HCT116 (cell line): Measurements from ENCODE around the gene ASMTL.

Experiments used
- CEBPB ChIP-seq: IDR thresholded peaks from 2 replicates; pipeline ENCODE4 v1.6.1; 2012; ENCODE audit warnings: low read depth
- EZH2 ChIP-seq: fragments of 200-600 bp; sonication (generic); IDR thresholded peaks from 2 replicates; pipeline ENCODE4 v1.6.1; 2017; ENCODE audit warnings: antibody characterized with exemption, mixed run types
- POLR2A ChIP-seq: IDR thresholded peaks from 2 replicates; pipeline ENCODE4 v1.7.0; 2011; ENCODE audit warnings: borderline replicate concordance; ENCODE audit not compliant: insufficient read depth, insufficient read length; ENCODE audit errors: extremely low read depth
- POLR2AphosphoS5 ChIP-seq: IDR thresholded peaks from 2 replicates; pipeline ENCODE4 v1.6.1; 2011; ENCODE audit warnings: mild to moderate bottlenecking, low read depth, low read length, moderate library complexity
- RAD21 ChIP-seq: IDR thresholded peaks from 2 replicates; pipeline ENCODE4 v1.6.1; 2012; ENCODE audit warnings: low read depth, mild to moderate bottlenecking
- TCF7L2 ChIP-seq: IDR thresholded peaks from 2 replicates; pipeline ENCODE4 v1.7.0; 2011; ENCODE audit warnings: borderline replicate concordance, inconsistent platforms; ENCODE audit not compliant: insufficient read depth, insufficient read length; ENCODE audit errors: extremely low read depth
- YY1 ChIP-seq: IDR thresholded peaks from 2 replicates; pipeline ENCODE4 v1.6.1; 2011; ENCODE audit warnings: low read length, low read depth, moderate library complexity, mild to moderate bottlenecking; ENCODE audit not compliant: insufficient replicate concordance; ENCODE audit errors: extremely low read depth
- ZFX ChIP-seq: fragments of 450-650 bp; IDR thresholded peaks from 2 replicates; pipeline ENCODE4 v1.6.1; 2017
- ZNF274 ChIP-seq: fragments of 200-500 bp; sonication (Bioruptor generic); IDR thresholded peaks from 2 replicates; pipeline ENCODE4 v1.6.1; 2014; ENCODE audit warnings: mild to moderate bottlenecking, low read depth, low read length, inconsistent platforms
- TF ChIP-seq, protein P1 (sequence below): IDR thresholded peaks from 2 replicates; pipeline ENCODE4 v1.6.1; 2012; ENCODE audit warnings: low read depth
- TF ChIP-seq, protein P2 (sequence below), 3 experiments: fragments of 200-600 bp in 1 of 3; sonication (generic) in 1 of 3; IDR thresholded peaks in 2 of 3; conservative IDR thresholded peaks in 1 of 3; 2 replicates each; pipeline ENCODE4 v1.5.1; 2012 to 2017; ENCODE audit warnings: low read depth in 2 of 3, low read length in 2 of 3, antibody characterized with exemption in 1 of 3, borderline replicate concordance in 1 of 3, control low read depth in 1 of 3, mild to moderate bottlenecking in 1 of 3, mixed read lengths in 1 of 3, mixed run types in 1 of 3, moderate library complexity in 1 of 3; ENCODE audit not compliant: insufficient read depth in 1 of 3
- TF ChIP-seq, protein P3 (sequence below): IDR thresholded peaks from 2 replicates; pipeline ENCODE4 v1.6.1; 2011; ENCODE audit warnings: mild to moderate bottlenecking, low read length, moderate library complexity; ENCODE audit not compliant: insufficient replicate concordance; ENCODE audit errors: extremely low read depth
- TF ChIP-seq, protein P4 (sequence below): IDR thresholded peaks from 2 replicates; pipeline ENCODE4 v1.6.1; 2012
- TF ChIP-seq, protein P5 (sequence below): IDR thresholded peaks from 2 replicates; pipeline ENCODE4 v1.6.1; 2012

DNA sequence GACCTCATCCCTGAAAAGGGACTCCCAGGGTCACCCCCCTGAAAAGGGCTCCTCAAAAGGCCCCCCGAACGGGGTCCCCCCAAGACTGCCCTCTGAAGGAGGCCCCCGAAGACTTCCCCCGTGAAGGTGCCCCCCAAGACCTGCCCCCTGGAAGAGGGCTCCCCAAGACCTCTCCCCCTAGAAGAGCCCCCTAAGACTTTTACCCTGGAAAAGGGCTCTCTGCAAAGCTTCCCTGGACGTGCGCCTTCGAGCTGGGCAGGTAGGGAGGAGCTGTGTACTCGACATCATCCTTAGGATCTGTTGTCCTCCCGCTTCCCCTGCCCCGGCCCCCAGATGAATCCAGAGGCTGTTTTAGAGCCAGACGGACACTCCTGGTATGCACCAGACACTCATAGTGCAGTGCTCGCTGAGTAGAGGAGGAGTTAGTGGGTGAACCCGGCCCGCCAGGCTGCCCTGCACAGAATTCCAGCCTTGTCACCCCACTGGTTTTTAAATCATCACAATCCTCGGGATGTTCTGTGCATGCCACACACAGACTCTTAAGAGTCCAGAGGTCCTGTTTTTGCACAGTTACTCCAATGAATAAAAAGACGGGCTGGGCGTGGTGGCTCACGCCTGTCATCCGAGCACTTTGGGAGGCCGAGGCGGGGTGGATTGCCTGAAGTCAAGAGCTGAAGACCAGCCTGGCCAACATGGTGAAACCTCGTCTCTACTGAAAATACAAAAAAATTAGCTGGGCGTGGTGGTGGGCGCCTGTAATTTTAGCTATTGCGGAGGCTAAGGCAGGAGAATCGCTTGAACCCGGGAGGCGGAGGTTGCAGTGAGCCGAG is 55.1 kb downstream of the ASMTL start:
- TF ChIP-seq POLR2A (no peak), TCF7L2 (no peak), CEBPB (no peak), EZH2 (no peak), YY1 (no peak), RAD21 (no peak), POLR2AphosphoS5 (no peak), ZFX (no peak), ZNF274 (no peak)
- TF ChIP-seq, protein P1, sequence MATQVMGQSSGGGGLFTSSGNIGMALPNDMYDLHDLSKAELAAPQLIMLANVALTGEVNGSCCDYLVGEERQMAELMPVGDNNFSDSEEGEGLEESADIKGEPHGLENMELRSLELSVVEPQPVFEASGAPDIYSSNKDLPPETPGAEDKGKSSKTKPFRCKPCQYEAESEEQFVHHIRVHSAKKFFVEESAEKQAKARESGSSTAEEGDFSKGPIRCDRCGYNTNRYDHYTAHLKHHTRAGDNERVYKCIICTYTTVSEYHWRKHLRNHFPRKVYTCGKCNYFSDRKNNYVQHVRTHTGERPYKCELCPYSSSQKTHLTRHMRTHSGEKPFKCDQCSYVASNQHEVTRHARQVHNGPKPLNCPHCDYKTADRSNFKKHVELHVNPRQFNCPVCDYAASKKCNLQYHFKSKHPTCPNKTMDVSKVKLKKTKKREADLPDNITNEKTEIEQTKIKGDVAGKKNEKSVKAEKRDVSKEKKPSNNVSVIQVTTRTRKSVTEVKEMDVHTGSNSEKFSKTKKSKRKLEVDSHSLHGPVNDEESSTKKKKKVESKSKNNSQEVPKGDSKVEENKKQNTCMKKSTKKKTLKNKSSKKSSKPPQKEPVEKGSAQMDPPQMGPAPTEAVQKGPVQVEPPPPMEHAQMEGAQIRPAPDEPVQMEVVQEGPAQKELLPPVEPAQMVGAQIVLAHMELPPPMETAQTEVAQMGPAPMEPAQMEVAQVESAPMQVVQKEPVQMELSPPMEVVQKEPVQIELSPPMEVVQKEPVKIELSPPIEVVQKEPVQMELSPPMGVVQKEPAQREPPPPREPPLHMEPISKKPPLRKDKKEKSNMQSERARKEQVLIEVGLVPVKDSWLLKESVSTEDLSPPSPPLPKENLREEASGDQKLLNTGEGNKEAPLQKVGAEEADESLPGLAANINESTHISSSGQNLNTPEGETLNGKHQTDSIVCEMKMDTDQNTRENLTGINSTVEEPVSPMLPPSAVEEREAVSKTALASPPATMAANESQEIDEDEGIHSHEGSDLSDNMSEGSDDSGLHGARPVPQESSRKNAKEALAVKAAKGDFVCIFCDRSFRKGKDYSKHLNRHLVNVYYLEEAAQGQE = no peak
- TF ChIP-seq, protein P2, sequence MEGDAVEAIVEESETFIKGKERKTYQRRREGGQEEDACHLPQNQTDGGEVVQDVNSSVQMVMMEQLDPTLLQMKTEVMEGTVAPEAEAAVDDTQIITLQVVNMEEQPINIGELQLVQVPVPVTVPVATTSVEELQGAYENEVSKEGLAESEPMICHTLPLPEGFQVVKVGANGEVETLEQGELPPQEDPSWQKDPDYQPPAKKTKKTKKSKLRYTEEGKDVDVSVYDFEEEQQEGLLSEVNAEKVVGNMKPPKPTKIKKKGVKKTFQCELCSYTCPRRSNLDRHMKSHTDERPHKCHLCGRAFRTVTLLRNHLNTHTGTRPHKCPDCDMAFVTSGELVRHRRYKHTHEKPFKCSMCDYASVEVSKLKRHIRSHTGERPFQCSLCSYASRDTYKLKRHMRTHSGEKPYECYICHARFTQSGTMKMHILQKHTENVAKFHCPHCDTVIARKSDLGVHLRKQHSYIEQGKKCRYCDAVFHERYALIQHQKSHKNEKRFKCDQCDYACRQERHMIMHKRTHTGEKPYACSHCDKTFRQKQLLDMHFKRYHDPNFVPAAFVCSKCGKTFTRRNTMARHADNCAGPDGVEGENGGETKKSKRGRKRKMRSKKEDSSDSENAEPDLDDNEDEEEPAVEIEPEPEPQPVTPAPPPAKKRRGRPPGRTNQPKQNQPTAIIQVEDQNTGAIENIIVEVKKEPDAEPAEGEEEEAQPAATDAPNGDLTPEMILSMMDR (IDR thresholded peaks at IDR 0.05 in 2 of 3, conservative IDR thresholded peaks at IDR 0.05 in 1 of 3; ENCODE audit: borderline replicate concordance in 1 of 3, insufficient read depth in 1 of 3, low read depth in 2 of 3, low read length in 2 of 3) = no peak
- TF ChIP-seq, protein P3, sequence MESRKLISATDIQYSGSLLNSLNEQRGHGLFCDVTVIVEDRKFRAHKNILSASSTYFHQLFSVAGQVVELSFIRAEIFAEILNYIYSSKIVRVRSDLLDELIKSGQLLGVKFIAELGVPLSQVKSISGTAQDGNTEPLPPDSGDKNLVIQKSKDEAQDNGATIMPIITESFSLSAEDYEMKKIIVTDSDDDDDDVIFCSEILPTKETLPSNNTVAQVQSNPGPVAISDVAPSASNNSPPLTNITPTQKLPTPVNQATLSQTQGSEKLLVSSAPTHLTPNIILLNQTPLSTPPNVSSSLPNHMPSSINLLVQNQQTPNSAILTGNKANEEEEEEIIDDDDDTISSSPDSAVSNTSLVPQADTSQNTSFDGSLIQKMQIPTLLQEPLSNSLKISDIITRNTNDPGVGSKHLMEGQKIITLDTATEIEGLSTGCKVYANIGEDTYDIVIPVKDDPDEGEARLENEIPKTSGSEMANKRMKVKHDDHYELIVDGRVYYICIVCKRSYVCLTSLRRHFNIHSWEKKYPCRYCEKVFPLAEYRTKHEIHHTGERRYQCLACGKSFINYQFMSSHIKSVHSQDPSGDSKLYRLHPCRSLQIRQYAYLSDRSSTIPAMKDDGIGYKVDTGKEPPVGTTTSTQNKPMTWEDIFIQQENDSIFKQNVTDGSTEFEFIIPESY = no peak
- TF ChIP-seq, protein P4, sequence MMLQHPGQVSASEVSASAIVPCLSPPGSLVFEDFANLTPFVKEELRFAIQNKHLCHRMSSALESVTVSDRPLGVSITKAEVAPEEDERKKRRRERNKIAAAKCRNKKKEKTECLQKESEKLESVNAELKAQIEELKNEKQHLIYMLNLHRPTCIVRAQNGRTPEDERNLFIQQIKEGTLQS = no peak
- TF ChIP-seq, protein P5, sequence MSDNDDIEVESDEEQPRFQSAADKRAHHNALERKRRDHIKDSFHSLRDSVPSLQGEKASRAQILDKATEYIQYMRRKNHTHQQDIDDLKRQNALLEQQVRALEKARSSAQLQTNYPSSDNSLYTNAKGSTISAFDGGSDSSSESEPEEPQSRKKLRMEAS = no peak
